Heart left ventricle (tissue), 13 donors: Measurements from ENCODE around the gene ARL3.

Source experiments
- CTCF ChIP-seq, 12 donors: fragments of 200-600 bp; sonication (generic) in 4 of 12; IDR thresholded peaks; one replicate each; pipeline versions ENCODE4 v1.5.0 to v1.8.0; 2018 to 2022; ENCODE audit warnings: antibody characterized with exemption in 12 of 12, mild to moderate bottlenecking in 5 of 12
- POLR2A ChIP-seq, 2 donors: fragments of 450-650 bp; IDR thresholded peaks; one replicate each; pipeline ENCODE4 v1.6.1; 2017; ENCODE audit warnings: antibody characterized with exemption in 2 of 2, mild to moderate bottlenecking in 2 of 2, moderate library complexity in 2 of 2
- donor health status: ischemic (EF 13 %, LVEDD 7.1; RV severe dilation, severe dysfunction).
- donor health status: DM: no; HTN: yes; CAD: no.
- donor health status: DM: no; HTN: no; CAD: no.
- donor health status: ischemic (EF 25% LVEDD 6.9; RV normal size, moderate dysfunction).
- donor health status: ischemic (EF 25% LVEDD 5.7; RV mildly dilated, moderate dysfunction).
- donor health status: ischemic (EF 35%, LVEDD 5.7; RV mildly dilated, moderate dysfunction).
- donor health status: nonischemic (EF 11% LVEDD 7.7; RV severe dilation, severe dysfunction).
- donor health status: DM: yes; HTN: yes; CAD: no.
- donor health status: PGD.
- donor health status: ischemic (EF 29% LVEDD 5.4; RV normal size, mild dysfunction).
- donor health status: nonischemic (EF 23%, LVEDD 6.1; RV moderate dilation, normal function).

GRCh38 chr10:102626026-102626685 lies 88.0 kb downstream of the ARL3 start:
- TF ChIP-seq CTCF (IDR thresholded peaks at IDR 0.05) = no peak
- TF ChIP-seq POLR2A (IDR thresholded peaks at IDR 0.05) = no peak
